NCI-H446 (cell line): ENCODE results near the gene ACAP1.

Experiments used
- DNase-seq, 2 experiments: peaks; one replicate each; lab custom pipeline; 2025; lab: John Stamatoyannopoulos, UW

The ACAP1 gene

GRCh38 chr17:7384489-7385081 is 48.3 kb downstream of the ACAP1 start:
- DNase-seq: no peak

DNA sequence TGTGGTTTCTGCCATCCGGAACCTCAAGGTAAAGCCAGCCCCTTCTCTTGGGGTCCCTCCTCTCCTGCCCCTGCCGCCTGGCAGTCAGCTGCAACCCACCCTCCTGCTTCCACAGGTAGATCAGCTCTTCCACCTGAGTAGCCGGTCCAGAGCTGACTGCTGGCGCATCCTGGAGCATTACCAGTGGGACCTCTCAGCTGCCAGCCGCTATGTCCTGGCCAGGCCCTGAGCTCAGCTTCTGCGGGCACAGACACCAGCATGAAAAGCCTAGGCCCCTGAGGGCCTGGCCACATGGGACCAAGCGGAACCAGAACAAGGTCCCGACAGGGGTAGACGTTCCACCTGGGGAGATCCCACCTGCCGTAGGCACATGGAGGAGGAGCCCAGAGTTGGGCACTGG is 52.5 kb downstream of the ACAP1 start:
- DNase-seq: no peak

DNA sequence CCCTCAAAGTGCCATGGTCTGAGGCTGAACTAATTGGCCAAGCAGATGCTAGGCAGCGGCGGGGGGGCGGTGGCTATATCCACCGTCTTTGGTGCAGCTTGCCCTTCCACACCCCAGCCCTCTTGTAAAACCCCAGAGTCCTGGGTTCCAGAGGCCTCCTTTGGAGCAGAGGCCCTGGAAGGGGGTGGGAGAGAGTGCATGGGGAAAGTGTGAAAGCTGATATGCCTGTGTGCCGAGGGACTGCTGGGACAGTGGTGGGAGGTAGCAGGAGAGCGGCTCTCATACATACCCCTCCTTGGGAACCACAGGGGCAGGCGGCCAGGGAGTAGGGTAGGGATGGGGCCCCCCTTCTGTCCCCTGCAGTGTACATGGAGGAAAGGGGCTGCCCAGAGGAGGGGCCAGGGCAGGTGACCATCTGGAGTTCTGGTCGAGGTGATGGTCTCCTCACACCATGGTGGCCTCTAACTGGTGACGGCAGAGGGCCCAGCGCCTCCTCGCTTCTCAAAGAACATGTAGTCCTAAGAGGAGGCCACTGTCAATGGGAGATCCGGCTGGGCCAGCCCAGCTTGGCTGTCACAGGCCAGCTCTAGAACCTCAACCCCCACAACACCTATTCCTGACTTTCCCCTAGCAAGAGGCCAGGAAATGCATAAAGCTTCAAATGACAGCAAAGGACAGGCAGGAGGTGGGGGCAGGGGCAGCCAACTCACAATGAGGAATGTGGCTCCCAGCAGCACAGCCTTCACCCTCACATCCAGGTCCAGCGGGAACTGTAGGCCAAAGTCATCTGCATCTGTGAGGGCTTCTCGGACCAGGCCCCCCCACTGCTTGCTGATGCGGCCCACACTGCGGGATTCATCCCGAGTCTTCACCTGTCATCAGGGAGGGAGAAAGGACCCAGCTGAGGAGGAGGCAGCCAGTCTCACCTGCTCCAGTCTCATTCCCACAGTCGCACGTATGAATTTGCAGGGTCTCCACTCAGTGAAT is 53.9 kb downstream of the ACAP1 start:
- no peak for DNase-seq

GRCh38 chr17:7391307-7391706 is 55.0 kb downstream of the ACAP1 start:
- DNase-seq: no peak

GRCh38 chr17:7392696-7393612 is 56.6 kb downstream of the ACAP1 start:
- DNase-seq: no peak

- no peak for DNase-seq
Observed at GRCh38 chr17:7393613-7394451, 57.5 kb downstream of the ACAP1 start.

- peak in 1 of 2 experiments; percentile 86 for DNase-seq
Observed at GRCh38 chr17:7394452-7395191, 58.3 kb downstream of the ACAP1 start, which contains the start of gene PLSCR3. PLSCR3 (minus strand) TSS chr17:7394525; CDS start chr17:7394110, 415 bp downstream.

DNA sequence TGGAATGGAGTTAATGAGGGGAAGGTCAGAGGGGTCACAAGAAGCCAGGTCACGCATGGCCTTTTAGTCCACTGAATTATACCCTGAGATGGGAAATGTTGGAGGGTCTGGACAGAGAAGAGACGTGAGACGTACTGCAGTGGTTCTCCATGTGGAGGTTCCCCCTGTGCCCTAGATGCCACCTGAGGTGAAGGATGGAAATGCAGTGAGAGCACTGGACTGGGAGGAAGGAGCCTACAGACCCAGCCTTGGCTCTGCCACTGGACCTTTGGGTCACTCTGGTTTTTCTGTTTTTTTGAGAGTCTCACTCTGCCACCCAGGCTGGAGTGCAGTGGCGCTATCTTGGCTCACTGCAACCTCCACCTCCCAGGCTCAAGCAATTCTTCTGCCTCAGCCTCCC is 59.8 kb downstream of the ACAP1 start:
- DNase-seq: no peak

DNA sequence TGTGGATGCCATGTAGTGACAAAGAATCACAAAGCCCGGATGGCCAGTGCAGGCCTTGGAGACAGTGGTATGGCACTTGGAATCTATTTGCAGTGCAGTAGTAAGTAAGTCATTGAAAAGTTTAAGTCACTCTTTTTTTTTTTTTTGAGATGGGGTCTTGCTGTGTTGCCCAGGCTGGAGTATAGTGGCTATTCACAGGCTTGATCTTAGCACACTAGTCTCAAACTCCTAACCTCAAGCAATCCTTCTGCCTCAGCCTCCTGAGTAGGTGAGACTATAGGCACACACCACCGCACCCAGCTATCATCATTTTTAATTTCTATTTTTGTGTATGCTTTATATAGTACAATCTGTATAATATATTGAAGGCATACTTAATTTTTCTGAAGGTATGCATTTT is 62.3 kb downstream of the ACAP1 start:
- DNase-seq: no peak
